Esophagus muscularis mucosa (tissue), 4 donors: Measurements from ENCODE around the gene B4GALNT1. TPM values are rescaled to one million over a fixed set of nuclear protein-coding genes. Genes with fewer than 3 reads are reported as not detected.

Experiments used
- DNase-seq: peaks from one replicate; pipeline ENCODE4 v3.0.0-alpha.2; 2017; ENCODE audit errors: extremely low spot score
- H3K27ac ChIP-seq, 4 donors: fragments of 200-600 bp; sonication (generic); replicated peaks in 1 of 4; 1 replicate in 3 of 4; 2 replicates in 1 of 4; pipeline ENCODE4 v1.5.1; 2016 to 2019; ENCODE audit warnings: mild to moderate bottlenecking in 1 of 4
- H3K27me3 ChIP-seq, 4 donors: fragments of 200-600 bp; sonication (generic); one replicate each; pipeline versions ENCODE4 v1.5.1 to v1.6.0; 2016 to 2019
- H3K36me3 ChIP-seq, 4 donors: fragments of 200-600 bp; sonication (generic); one replicate each; pipeline ENCODE4 v1.5.1; 2016 to 2019
- H3K4me1 ChIP-seq, 4 donors: fragments of 200-600 bp; sonication (generic); one replicate each; pipeline ENCODE4 v1.5.1; 2016 to 2019
- H3K4me3 ChIP-seq, 4 donors: fragments of 200-600 bp; sonication (generic); 1 replicate in 2 of 4; 2 replicates in 2 of 4; pipeline ENCODE4 v1.5.1; 2016 to 2019; ENCODE audit warnings: mild to moderate bottlenecking in 4 of 4, moderate library complexity in 1 of 4
- H3K9me3 ChIP-seq, 4 donors: fragments of 200-600 bp; sonication (generic); 1 replicate in 3 of 4; 2 replicates in 1 of 4; pipeline ENCODE4 v1.5.1; 2016 to 2019
- EP300 ChIP-seq: sonication (generic); formaldehyde crosslinking; IDR thresholded peaks from one replicate; pipeline ENCODE4 v1.6.1; 2017; ENCODE audit warnings: antibody characterized with exemption
- POLR2A ChIP-seq: fragments of 450-650 bp; IDR thresholded peaks from one replicate; pipeline ENCODE4 v1.6.1; 2017; ENCODE audit warnings: antibody characterized with exemption, moderate library complexity, mild to moderate bottlenecking, low read depth
- POLR2AphosphoS5 ChIP-seq, 2 donors: sonication (generic); formaldehyde crosslinking; IDR thresholded peaks; one replicate each; pipeline ENCODE4 v1.6.1; 2017; ENCODE audit warnings: antibody characterized with exemption in 2 of 2
- WGBS: methylation state at CpG from one replicate; pipeline ENCODE4 v1.1.5; 2018; 5-methylcytosine and 5-hydroxymethylcytosine counted together
- intact Hi-C: fragments of 100-400 bp; cut with DNase I; formaldehyde crosslinking; loops from one replicate; pipeline ENCODE4 v1.15.1; 2023
- total RNA-seq, 4 donors: library from RNA; depleted of rRNA; stranded (reverse); fragments of >200 nt; gene quantifications; one replicate each; pipeline versions ENCODE4 v1.1.0 to v1.2.1, GENCODE V29; 2016
- TF ChIP-seq, protein P1 (sequence below), 3 experiments: fragments of 200-600 bp in 2 of 3; fragments of 450-650 bp in 1 of 3; sonication (generic) in 2 of 3; IDR thresholded peaks; one replicate each; pipeline ENCODE4 v1.5.1; 2017 to 2019; ENCODE audit warnings: antibody characterized with exemption in 3 of 3, mild to moderate bottlenecking in 2 of 3, moderate library complexity in 1 of 3

Gene B4GALNT1
- total RNA-seq, 4 donors from 2014 or later = 2.8 to 10.9 (median 7.3) TPM

GRCh38 chr12:57612711-57613426 is 20.1 kb downstream of the B4GALNT1 start:
- H3K27me3 ChIP-seq = peaks cover 0 to 17% (median 0%) of the 10 kb centered on the region in 4 donors
- no peaks in the 10 kb centered on the region for H3K9me3 ChIP-seq
- peak overlapping the region; percentile 95 to 99 (median 96) for H3K27ac ChIP-seq
- H3K4me1 ChIP-seq = peaks cover 50 to 87% (median 84%) of the 10 kb centered on the region in 4 donors
- H3K4me3 ChIP-seq = peak overlapping the region; percentile 67 to 93 (median 85)
- H3K36me3 ChIP-seq = peaks cover 11 to 60% (median 30%) of the 10 kb centered on the region in 4 donors
- TF ChIP-seq, protein P1, sequence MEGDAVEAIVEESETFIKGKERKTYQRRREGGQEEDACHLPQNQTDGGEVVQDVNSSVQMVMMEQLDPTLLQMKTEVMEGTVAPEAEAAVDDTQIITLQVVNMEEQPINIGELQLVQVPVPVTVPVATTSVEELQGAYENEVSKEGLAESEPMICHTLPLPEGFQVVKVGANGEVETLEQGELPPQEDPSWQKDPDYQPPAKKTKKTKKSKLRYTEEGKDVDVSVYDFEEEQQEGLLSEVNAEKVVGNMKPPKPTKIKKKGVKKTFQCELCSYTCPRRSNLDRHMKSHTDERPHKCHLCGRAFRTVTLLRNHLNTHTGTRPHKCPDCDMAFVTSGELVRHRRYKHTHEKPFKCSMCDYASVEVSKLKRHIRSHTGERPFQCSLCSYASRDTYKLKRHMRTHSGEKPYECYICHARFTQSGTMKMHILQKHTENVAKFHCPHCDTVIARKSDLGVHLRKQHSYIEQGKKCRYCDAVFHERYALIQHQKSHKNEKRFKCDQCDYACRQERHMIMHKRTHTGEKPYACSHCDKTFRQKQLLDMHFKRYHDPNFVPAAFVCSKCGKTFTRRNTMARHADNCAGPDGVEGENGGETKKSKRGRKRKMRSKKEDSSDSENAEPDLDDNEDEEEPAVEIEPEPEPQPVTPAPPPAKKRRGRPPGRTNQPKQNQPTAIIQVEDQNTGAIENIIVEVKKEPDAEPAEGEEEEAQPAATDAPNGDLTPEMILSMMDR (IDR thresholded peaks at IDR 0.05) = no peak
- TF ChIP-seq POLR2AphosphoS5 (IDR thresholded peaks at IDR 0.05) (no peak), POLR2A (no peak), EP300 (no peak)
- intact Hi-C loops = no loop called here
- DNase-seq = no peak
- WGBS = 80% methylated on average over 8 of the region's 10 CpGs

GRCh38 chr12:57611827-57612710 is 20.9 kb downstream of the B4GALNT1 start:
- peaks cover 0 to 17% (median 0%) of the 10 kb centered on the region in 4 donors for H3K27me3 ChIP-seq
- peak overlapping the region; percentile 67 to 93 (median 85) for H3K4me3 ChIP-seq
- no peaks in the 10 kb centered on the region for H3K9me3 ChIP-seq
- peaks cover 50 to 95% (median 84%) of the 10 kb centered on the region in 4 donors for H3K4me1 ChIP-seq
- no peak for TF ChIP-seq EP300
- no peak for TF ChIP-seq POLR2AphosphoS5 (IDR thresholded peaks at IDR 0.05)
- no peak for TF ChIP-seq POLR2A
- TF ChIP-seq, protein P1 (IDR thresholded peaks at IDR 0.05) = no peak
- intact Hi-C loops = no loop called here
- peaks cover 14 to 60% (median 32%) of the 10 kb centered on the region in 4 donors for H3K36me3 ChIP-seq
- WGBS = 17% methylated on average over 12 of the region's 23 CpGs
- DNase-seq = no peak
- peak overlapping the region; percentile 95 to 99 (median 96) for H3K27ac ChIP-seq

DNA sequence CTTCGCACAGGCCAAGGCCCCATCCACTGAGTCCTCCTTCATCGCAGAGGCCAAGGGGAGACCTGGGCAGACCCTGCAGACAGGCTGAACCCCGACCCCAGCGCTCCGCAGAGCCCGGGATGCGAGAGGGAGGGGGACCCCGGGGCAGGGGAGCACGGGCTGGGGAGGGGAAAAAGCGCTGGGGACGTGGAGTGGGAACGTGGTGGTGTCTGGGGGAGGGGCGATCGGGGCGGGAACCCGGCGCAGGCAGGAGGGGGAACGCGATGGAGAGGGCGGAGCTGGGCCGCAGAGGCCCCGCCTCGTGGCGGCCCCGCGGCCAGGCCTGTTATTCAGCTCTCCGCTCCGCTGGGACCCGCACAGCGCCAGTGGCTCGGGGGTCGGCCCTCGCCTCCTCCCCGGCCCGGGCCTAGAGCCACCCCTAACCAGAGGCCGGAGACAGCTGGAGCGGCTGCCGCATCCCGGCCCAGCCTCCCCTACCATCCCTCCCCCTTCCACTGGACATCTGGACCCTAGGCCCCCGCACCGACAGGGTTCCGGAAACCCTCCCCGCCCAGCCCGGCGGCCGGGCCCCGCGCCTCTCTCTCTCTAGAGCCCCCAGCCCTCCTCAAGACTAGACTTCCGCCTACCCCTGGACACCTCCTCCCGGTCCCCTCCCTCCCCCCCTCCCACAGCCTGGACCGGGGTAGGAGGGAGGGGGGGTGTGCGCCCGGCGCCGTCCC is 21.7 kb downstream of the B4GALNT1 start, which contains the start of gene ARHGEF25:
ARHGEF25 (plus strand) TSS at position 328 of the 719 bp plus-strand sequence. CDS start 460 bp downstream, outside the sequence.
- Histone ChIP-seq H3K9me3 (no peaks in the 10 kb centered on the region), H3K27ac (peak within 1 kb of the TSS; percentile 95 to 99 (median 96)), H3K4me3 (peak within 1 kb of the TSS; percentile 67 to 93 (median 85)), H3K36me3 (peaks cover 16 to 60% (median 33%) of the 10 kb centered on the region in 4 donors), H3K27me3 (peaks cover 0 to 17% (median 0%) of the 10 kb centered on the region in 4 donors), H3K4me1 (peaks cover 47 to 96% (median 86%) of the 10 kb centered on the region in 4 donors)
- intact Hi-C loops = no loop called here
- no peak for DNase-seq
- TF ChIP-seq POLR2AphosphoS5 (IDR thresholded peaks at IDR 0.05) (peak; percentile 68 to 84), EP300 (no peak), POLR2A (peak; percentile 47)
- TF ChIP-seq, protein P1 (IDR thresholded peaks at IDR 0.05) = no peak
- 0% methylated on average over 12 of the region's 55 CpGs for WGBS

GRCh38 chr12:57610554-57611107 is 22.4 kb downstream of the B4GALNT1 start:
- 9% methylated on average over 28 of the region's 29 CpGs for WGBS
- Histone ChIP-seq H3K4me3 (peak overlapping the region; percentile 67 to 93 (median 85)), H3K36me3 (peaks cover 12 to 55% (median 30%) of the 10 kb centered on the region in 4 donors), H3K27me3 (peaks cover 0 to 17% (median 0%) of the 10 kb centered on the region in 4 donors), H3K9me3 (no peaks in the 10 kb centered on the region), H3K4me1 (peaks cover 44 to 96% (median 86%) of the 10 kb centered on the region in 4 donors), H3K27ac (peak overlapping the region; percentile 95 to 99 (median 96))
- TF ChIP-seq EP300 = no peak
- TF ChIP-seq POLR2AphosphoS5 (IDR thresholded peaks at IDR 0.05) = peak in 1 of 2 donors; percentile 64
- TF ChIP-seq, protein P1 (IDR thresholded peaks at IDR 0.05) = no peak
- DNase-seq = no peak
- intact Hi-C loops = no loop called here
